Measurements from ENCODE around the gene FAM168A.

Gene FAM168A

DNA sequence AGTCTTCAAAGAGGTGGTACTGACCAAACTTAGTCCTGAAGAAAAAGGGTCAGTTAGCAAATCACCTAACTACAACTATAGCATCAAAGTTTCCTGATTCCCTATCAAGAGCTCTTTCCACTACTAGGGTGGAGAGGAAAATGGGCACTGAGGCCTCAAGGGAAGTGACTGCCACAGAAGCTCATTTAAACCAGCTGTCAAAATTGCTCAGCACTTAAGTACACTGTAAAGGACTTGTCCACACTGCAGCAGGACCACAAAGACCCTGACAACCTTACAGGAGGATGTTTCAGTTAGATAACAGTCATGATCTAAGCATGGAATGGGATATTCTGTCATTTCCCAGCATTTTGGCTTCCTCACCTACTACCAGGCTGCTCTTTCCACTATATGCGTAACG lies 33.0 kb downstream of the FAM168A start:
- Histone ChIP-seq H3K27ac (no peak overlapping the region), H3K4me2 (no peak overlapping the region), H3K27me3 (no peaks in the 10 kb centered on the region), H3K9me3 (no peaks in the 10 kb centered on the region), H4K20me1 (peaks cover 36% of the 10 kb centered on the region; the same call in 1 of the 2 replicates), H3K36me3 (peaks cover 22% of the 10 kb centered on the region), H3K9ac (no peak overlapping the region), H3K4me1 (no peaks in the 10 kb centered on the region), H3K4me3 (no peak overlapping the region)
- no peak for TF ChIP-seq Cebpa-rat (IDR thresholded peaks at IDR 0.05)

DNA sequence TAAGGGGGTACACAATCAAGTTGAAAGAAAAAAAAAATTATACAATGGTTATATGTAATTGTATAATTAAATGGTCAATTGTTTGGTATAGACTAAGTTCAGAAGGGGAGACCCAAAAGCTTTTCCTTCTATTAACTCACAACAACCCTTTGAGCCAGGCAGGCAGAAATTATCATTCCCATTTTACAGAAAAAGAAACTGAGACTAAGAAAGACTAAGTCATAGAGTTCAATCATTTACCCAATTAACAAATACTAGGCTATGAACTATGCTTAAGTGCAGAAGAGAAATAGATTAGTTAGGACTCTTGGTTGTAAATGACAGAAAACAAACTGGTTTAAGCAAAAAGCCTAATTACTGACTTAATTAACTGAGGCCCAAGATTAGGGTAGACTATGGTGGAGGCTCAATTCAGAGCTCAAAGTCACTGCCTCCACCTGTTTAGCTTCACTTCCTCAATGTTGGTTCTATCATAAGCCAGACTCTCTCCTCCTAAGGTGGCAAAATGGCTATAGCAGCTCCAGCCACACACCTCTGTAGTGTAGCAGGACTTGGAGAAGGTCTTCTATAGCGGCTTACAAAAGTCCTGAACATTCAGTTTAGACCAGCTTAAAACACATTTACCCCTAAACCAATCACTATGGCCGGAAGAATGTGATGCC lies 34.2 kb downstream of the FAM168A start:
- H4K20me1 ChIP-seq: peaks cover 38% of the 10 kb centered on the region; the same call in 1 of the 2 replicates
- H3K4me1 ChIP-seq: no peaks in the 10 kb centered on the region
- no peak for TF ChIP-seq Cebpa-rat (IDR thresholded peaks at IDR 0.05)
- no peaks in the 10 kb centered on the region for H3K9me3 ChIP-seq
- H3K4me2 ChIP-seq: no peak overlapping the region
- H3K27ac ChIP-seq: no peak overlapping the region
- no peaks in the 10 kb centered on the region for H3K27me3 ChIP-seq
- H3K9ac ChIP-seq: no peak overlapping the region
- H3K36me3 ChIP-seq: peaks cover 24% of the 10 kb centered on the region
- no peak overlapping the region for H3K4me3 ChIP-seq

DNA sequence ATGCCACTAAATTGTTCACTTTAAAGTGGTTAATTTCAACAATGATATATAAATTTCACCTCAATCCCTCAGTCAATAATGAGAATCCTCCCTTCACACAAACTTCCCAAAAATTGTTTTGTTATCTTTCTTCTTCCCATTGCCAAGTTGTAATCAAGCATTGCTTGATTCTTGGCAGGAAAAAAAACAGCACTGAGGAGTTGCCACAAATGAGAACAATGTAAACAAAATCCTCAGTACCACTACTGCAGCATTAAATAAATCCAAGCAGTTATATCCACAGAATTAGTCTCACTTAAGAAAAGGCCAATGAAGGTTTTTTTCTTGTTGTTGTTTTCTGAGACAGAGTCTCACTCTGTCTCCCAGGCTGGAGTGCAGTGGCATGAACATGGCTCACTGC lies 38.2 kb downstream of the FAM168A start:
- Histone ChIP-seq H3K9me3 (peaks cover 12% of the 10 kb centered on the region; the same call in 1 of the 2 replicates), H3K4me3 (no peak overlapping the region), H3K36me3 (peaks cover 22% of the 10 kb centered on the region; the same call in 1 of the 2 replicates), H3K4me2 (no peak overlapping the region), H3K27me3 (no peaks in the 10 kb centered on the region), H3K27ac (no peak overlapping the region), H3K9ac (no peak overlapping the region), H3K4me1 (peaks cover 7% of the 10 kb centered on the region), H4K20me1 (peaks cover 24% of the 10 kb centered on the region; the same call in 1 of the 2 replicates)
- no peak for TF ChIP-seq Cebpa-rat (IDR thresholded peaks at IDR 0.05)

DNA sequence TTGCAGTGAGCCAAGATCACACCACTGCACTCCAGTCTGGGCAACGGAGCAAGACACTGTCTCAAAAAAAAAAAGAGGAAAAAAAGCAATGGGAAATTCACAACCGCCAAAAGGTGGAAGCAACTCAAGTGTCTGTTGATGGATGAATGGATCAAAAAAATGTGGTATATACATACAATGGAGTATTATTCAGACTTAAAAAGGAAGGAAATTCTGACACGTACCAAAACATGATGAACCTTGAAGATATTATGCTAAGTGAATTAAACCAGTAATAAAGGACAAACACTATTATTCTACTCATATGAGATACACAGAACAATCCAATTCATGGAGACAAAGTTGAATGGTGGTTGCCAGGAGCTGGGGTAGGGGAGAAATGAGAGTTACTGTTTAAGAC lies 40.9 kb downstream of the FAM168A start:
- Histone ChIP-seq H3K9me3 (peaks cover 12% of the 10 kb centered on the region; the same call in 1 of the 2 replicates), H3K36me3 (peaks cover 22% of the 10 kb centered on the region; the same call in 1 of the 2 replicates), H3K9ac (no peak overlapping the region), H3K27ac (no peak overlapping the region), H3K4me3 (no peak overlapping the region), H3K27me3 (no peaks in the 10 kb centered on the region), H3K4me2 (no peak overlapping the region), H3K4me1 (peaks cover 11% of the 10 kb centered on the region), H4K20me1 (peaks cover 26% of the 10 kb centered on the region)
- no peak for TF ChIP-seq Cebpa-rat (IDR thresholded peaks at IDR 0.05)

DNA sequence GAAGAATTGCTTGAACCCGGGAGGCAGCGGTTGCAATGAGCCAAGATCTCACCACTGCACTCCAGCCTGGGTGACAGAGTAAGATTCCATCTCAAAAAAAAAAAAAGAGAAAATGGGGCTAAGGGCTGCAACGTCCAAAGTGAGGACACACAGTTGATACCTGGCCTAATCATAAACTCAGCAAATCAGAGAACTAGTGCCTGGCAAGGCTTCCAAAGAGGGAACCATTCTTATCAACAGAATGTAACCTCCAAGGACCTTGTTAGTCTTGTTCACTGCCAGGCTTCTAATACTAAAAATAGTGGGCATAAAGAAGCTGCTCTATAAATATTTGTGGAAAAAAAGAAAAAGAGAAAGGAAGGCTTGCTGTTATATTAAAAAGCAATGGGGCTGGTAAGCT lies 42.3 kb downstream of the FAM168A start:
- H4K20me1 ChIP-seq: peaks cover 24% of the 10 kb centered on the region
- no peak for TF ChIP-seq Cebpa-rat (IDR thresholded peaks at IDR 0.05)
- peaks cover 22% of the 10 kb centered on the region for H3K4me1 ChIP-seq
- H3K9ac ChIP-seq: no peak overlapping the region
- H3K4me3 ChIP-seq: no peak overlapping the region
- H3K27ac ChIP-seq: no peak overlapping the region
- peaks cover 12% of the 10 kb centered on the region; the same call in 1 of the 2 replicates for H3K9me3 ChIP-seq
- peak overlapping the region; percentile 23; the same call in 1 of the 2 replicates for H3K4me2 ChIP-seq
- H3K27me3 ChIP-seq: no peaks in the 10 kb centered on the region
- peaks cover 22% of the 10 kb centered on the region; the same call in 1 of the 2 replicates for H3K36me3 ChIP-seq

DNA sequence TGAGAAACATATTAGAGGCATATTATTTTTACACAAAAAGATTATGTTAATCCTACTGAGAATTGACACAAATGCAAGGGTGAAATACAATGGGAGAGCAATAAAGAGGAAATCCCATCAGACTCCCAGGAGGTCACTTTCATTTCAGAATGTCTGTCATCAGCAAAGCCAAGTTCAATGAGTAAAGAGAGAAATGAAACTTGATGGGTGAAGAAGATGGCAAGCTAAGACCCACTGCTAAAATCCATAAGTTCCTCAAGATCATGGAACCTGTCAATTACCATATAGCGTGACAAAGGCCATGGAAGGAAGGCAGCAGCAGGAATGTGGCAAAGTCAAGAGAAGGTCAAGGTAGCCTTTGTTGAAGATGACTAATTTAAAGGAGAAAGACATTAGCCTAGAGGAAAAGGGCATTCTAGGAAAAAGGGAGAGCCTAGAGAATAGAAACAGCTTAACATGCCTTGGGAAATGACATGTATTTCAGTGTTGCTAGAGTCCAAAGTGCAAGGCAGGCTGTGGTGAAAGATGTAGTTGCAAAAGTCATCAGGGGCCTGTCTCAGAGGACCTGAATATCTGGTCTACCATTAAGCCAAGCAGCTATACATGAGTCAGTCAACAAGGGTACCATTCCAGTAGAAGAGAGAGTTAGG lies 43.1 kb downstream of the FAM168A start:
- Histone ChIP-seq H3K36me3 (peaks cover 22% of the 10 kb centered on the region; the same call in 1 of the 2 replicates), H4K20me1 (peaks cover 16% of the 10 kb centered on the region), H3K4me2 (peak overlapping the region; percentile 23; the same call in 1 of the 2 replicates), H3K9ac (no peak overlapping the region), H3K27me3 (no peaks in the 10 kb centered on the region), H3K4me3 (no peak overlapping the region), H3K27ac (no peak overlapping the region), H3K9me3 (peaks cover 12% of the 10 kb centered on the region; the same call in 1 of the 2 replicates), H3K4me1 (peaks cover 30% of the 10 kb centered on the region)
- no peak for TF ChIP-seq Cebpa-rat (IDR thresholded peaks at IDR 0.05)

DNA sequence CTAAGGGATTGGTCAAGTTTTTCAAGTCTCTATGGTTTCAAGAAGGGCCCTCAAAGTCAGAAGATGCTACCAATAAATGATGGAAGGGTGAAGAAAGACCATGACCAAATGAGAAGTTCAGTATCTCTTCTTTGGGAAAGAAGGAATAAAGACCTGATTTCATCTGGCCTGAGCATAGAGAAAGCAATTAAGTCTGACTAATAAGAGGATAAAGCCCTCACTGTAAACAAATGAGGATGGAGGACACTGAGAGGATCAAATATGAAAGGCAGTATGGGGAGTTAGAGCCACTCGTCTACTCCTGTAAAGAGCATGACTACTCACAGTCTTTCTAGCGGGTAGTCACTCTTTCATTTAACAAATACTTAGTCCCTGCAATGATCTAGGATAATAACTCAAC lies 44.6 kb downstream of the FAM168A start:
- Histone ChIP-seq H3K4me1 (peaks cover 30% of the 10 kb centered on the region), H3K36me3 (peaks cover 17% of the 10 kb centered on the region), H3K27me3 (no peaks in the 10 kb centered on the region), H3K9me3 (peaks cover 12% of the 10 kb centered on the region; the same call in 1 of the 2 replicates), H3K9ac (no peak overlapping the region), H3K27ac (no peak overlapping the region), H4K20me1 (peaks cover 14% of the 10 kb centered on the region), H3K4me3 (no peak overlapping the region), H3K4me2 (no peak overlapping the region)
- no peak for TF ChIP-seq Cebpa-rat (IDR thresholded peaks at IDR 0.05)

DNA sequence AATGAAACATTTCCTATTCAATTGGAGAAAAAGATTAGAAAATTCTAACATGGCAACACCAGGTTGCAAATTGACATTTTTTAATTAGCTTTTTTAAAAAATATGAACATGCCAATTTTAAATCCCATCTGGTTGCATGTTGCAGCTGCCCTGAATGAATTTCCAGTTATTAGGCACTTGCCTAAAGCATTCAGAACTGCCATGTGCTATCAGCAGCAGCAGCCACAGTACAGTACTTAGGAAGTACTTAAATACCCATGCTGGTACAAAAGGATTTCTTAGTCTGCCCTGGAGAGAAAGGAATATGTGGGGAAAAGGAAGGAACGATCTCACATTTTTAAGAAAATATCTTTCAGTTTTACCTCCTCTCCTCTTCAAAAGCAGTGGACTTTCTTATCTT lies 46.2 kb downstream of the FAM168A start:
- no peak for TF ChIP-seq Cebpa-rat (IDR thresholded peaks at IDR 0.05)
- H3K27me3 ChIP-seq: no peaks in the 10 kb centered on the region
- peaks cover 6% of the 10 kb centered on the region; the same call in 1 of the 2 replicates for H3K36me3 ChIP-seq
- H3K4me1 ChIP-seq: peaks cover 30% of the 10 kb centered on the region
- H3K27ac ChIP-seq: no peak overlapping the region
- no peak overlapping the region for H3K4me3 ChIP-seq
- no peak overlapping the region for H3K9ac ChIP-seq
- no peaks in the 10 kb centered on the region for H3K9me3 ChIP-seq
- no peak overlapping the region for H3K4me2 ChIP-seq
- peaks cover 14% of the 10 kb centered on the region for H4K20me1 ChIP-seq

DNA sequence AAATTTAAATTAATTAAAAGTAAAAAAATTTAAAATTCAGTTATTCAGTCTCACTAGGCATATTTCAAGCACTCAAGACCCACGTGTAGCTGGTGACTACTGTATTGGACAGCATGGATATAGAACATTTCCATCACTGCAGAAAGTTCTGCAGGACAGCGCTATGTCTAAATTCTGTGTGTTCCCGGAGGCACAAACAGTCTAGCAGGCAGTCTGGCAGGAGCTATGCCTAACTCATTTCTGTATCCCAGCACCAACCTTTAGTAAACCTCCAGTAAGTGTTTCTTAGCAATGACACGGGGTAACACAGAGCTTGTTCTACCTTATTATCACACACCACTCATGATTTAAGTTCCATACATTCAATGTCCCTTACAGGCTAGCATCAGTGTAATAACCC lies 48.5 kb downstream of the FAM168A start:
- no peak overlapping the region for H3K9ac ChIP-seq
- H3K27me3 ChIP-seq: no peaks in the 10 kb centered on the region
- H3K9me3 ChIP-seq: no peaks in the 10 kb centered on the region
- no peak overlapping the region for H3K4me2 ChIP-seq
- no peak overlapping the region for H3K27ac ChIP-seq
- no peak overlapping the region for H3K4me3 ChIP-seq
- H3K36me3 ChIP-seq: peaks cover 4% of the 10 kb centered on the region; the same call in 1 of the 2 replicates
- no peak for TF ChIP-seq Cebpa-rat (IDR thresholded peaks at IDR 0.05)
- H3K4me1 ChIP-seq: peaks cover 19% of the 10 kb centered on the region
- H4K20me1 ChIP-seq: peaks cover 12% of the 10 kb centered on the region

Data from BLaER1 (cell line).